Amygdala (tissue), 56 donors: Measurements from ENCODE around the gene GRIN1.
"Not testable (repeated sequence)": the region's sequence is repeated elsewhere in the genome, so short reads cannot be mapped to it uniquely, and the experiment has no call there.

ENCODE experiments used
- DNase-seq, 56 donors: peaks; one replicate each; lab custom pipeline; 2025; lab: John Stamatoyannopoulos, UW

Gene GRIN1

DNA sequence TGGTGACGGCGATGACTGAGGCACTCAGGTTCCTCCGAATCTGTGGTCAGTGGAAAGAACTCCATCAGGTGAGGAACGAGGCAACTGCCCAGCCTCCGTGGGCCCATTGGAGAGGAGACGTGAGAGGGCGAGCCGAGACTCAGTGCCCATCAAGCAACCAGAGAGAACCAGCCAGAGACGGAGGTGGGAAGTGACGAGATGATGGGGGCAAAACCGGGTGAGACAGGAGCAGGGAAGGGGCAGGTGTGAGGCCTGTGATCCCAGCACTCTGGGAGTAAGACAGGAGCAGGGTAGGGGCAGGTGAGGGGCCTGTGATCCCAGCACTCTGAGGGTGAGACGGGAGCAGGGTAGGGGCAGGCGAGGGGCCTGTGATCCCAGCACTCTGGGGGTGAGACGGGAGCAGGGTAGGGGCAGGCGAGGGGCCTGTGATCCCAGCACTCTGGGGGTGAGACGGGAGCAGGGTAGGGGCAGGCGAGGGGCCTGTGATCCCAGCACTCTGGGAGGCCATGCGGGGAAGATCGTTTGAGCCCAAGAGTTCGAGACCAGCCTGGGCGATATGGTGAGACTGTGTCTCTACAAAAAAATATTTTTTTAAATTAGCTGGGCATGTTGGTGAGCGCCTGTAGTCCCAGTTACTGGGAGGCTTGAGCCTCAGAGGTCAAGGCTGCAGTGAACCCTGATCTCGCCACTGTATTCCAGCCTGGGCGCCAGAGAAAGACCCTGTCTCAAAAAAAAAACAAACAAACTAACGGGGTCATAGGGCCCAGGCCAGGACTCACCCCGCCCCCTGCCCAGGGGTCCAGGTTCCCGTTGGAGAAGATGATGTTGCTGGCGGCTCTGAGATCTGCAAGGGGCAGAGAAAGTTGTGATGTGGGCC, 27.8 kb upstream of the GRIN1 start:
- DNase-seq = no peak

DNA sequence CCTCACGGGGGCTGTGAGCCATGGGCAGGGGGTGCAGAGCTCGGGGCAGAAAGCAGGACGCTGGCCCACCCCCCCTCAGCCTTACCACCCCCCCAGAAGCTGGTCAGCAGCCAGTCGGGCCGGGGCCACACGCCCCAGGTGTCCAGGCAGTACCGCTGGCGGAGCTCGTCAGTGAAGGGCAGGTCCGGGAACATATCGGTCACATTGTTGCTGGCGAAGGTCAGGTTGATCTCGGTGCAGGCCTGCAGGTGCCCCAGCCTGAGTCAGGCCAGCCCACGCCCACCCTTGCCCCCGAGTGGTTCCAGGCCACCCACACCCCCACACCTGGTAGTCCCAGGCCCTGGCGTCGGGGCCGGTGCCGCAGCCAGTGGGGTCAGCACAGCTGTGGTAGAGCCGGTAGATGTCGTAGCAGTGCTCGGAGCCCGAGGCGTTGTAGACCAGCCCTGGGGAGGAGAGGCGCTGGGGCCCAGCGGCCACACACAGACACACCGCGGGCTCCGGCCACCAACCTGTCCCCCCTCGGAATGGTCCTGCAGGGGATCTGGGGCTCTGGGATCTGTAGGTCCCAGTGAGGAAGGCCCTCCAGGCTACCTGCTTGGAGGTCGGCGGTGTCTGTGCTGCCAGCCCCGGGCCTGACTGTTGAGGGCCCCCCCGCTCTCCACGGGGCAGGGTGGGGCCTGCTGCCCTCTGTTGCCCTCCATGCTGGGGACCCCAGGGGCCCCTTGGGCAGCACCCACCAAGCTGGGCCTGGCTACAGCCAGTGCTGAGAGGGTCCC, 27.0 kb upstream of the GRIN1 start:
- no peak for DNase-seq

- no peak for DNase-seq
These were observed 26.2 kb upstream of the GRIN1 start for GRCh38 chr9:137112564-137113384.

DNA sequence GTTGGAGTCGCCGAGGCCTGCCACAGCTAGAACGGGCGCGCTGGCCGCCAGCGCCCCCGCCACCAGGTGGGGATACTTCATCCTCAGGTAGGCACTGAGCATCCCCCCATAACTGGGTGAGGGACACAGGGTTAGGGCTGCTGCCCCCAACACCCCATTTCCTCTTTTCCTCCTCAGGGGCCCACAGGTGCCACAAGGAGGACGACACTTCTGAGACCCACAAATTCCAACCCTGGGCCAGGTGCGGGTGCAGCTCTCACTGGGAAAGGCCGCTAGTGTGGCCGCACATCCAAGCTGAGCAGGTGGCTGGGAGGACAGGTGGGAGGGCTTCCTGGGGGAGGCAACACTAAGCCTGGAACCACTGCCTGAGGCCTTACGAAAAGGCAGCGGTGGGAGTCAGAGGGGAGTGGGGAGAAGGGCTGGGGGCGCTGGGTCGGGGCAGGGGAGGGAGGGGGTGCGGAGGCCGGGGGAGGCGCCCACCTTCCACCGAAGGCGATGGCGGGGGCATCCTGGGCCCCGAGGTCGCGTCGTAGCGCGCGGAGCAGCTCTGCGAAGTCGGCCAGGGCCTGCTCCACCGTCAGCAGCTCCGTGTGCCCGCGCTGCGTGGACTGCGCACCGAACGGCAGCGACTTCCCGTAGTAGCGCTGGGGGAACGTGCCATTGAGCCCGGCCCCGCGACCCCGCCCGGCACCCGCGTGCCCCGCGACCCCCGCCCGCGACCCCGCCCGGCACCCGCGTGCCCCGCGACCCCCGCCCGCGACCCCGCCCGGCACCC, 25.4 kb upstream of the GRIN1 start:
- no peak for DNase-seq

- no peak for DNase-seq
These were observed 24.7 kb upstream of the GRIN1 start for GRCh38 chr9:137114220-137114612.

DNA sequence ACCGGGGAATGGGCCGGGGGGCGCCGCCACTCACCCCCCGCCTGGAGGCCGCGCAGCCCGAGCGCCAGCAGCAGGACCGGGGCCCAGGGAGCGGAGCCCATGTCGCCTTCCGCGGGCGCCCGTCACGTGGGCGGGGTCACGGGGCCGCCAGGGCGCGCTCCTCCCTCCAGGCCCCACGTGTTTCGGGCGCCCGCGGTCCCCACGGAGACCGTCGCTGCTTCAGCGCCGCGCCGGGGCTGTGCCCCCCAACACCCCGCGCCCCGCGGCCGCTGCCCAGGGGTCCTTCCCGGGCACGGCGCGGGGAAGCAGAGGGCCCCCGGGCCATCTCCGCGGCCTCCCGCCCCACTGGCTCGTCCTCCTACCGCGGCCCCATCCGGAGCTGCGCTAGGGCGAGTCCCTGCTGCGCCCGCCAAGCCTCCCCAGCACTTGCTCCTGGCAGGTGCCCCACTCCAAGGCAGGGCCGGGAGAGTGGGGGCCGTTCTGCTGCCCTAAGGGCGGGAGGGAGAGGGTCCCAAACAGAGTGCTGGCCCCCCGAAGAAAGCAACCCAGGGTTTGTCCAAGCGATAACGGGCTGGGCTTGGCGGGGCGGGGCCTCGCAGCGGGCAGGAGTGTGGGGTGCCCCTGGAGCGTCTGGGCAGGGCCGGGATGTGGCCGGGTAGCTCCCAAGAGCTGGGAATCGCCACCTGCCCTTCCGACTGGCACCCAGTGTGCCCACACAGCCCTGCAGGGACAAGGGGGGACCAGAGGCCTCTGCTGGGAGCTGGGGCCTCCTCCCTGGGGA, 24.2 kb upstream of the GRIN1 start, which contains the start of gene DPP7:
DPP7 (minus strand) TSS at position 121 of the 781 bp plus-strand sequence; CDS start at position 101, 20 bp downstream.
- DNase-seq = peak in 47 of 56 donors; percentile 15 to 85 (median 54)

DNA sequence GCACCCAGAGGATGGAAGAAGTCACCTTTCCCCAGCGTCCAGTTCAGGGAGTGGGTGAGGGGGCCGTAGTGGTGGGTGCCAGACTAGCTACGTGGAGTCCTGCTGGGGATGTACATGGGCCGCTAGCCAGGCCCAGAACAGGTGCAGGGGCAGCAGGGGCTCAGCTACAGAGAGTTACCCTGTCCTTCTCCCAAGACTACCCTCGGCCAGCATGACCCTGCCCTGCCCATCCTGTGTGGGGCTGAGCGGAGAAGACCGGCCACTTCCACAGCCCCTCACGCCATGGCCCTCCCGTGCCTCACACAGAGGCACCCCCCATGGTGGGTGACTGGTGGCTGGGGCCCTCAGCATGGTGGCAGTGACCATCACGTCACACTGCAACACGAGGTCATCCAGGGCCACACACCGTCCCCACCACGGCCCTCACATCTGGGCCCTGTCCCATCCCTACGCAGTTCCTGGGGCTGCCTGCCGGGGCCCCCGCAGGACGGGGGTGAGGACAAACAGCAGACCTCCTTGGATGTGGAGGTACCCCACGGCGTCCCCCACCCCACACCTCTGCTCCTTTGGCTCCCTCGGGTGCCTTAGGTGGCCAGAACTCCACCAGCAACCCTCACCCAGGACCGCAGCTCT, 23.4 kb upstream of the GRIN1 start:
- DNase-seq = no peak

DNA sequence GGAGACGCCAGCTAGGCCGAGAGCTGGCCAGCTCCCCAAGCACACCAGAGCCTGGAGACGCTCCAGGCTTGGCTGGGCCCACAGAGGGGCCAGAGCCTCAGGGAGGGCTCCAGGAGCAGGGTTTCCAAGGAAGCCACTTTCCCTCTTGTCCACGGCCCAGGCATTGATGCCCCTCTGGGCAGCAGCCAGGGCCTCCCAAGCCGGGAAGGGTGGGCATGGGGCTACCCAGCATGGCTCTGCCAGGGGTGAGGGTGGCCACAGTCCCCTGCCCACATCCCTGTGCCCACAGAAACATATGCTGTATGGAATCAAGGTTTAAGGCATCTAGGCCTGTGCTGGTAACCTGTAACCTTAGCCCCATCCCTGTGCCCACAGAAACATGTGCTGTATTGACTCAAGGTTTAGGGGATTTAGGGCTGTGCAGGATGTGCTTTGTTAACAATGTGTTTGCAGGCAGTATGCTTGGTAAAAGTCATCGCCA, 22.9 kb upstream of the GRIN1 start:
- DNase-seq = no peak

DNA sequence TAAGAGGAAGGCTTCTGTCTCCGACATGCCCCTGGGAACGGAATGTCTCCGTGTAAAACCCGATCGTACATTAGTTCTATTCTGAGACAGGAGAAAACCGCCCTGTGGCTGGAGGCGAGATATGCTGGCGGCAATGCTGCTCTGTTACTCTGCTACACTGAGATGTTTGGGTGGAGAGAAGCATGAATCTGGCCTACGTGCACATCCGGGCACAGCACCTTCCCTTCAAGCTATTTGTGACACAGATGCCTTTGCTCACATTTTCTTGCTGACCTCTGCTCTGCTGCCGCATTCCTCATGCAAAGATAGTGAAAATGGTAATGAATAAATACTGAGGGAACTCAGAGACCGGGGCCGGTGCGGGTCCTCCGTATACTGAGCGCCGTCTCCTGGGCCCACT, 22.2 kb upstream of the GRIN1 start:
- DNase-seq = peak in 5 of 56 donors; percentile 13 to 31 (median 19)

- no peak for DNase-seq
These were observed 21.7 kb upstream of the GRIN1 start for GRCh38 chr9:137117269-137117731.

- DNase-seq = not testable (repeated sequence)
These were observed 20.8 kb upstream of the GRIN1 start for GRCh38 chr9:137118092-137118603.

GRCh38 chr9:137121927-137122795, 16.8 kb upstream of the GRIN1 start:
- not testable (repeated sequence) for DNase-seq

GRCh38 chr9:137122796-137123467, 16.0 kb upstream of the GRIN1 start:
- DNase-seq = not testable (repeated sequence)

DNA sequence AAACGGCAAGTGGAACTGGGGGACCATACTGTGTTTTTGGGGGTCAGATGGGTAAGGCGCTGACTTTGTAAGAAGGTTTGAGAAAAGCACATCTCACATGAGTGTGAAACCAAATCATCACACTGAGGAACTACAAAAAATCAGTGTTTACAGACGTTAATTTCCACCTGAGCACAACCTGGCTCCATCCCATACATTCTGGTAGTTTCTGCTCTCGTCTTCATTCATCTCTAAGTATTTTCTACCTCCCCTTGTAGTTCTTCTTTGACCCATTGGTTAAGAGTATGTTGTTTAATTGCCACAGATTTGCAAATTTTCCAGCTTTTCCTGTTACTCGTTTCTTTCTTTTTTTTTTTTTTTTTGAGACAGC, 15.5 kb upstream of the GRIN1 start:
- no peak for DNase-seq

DNA sequence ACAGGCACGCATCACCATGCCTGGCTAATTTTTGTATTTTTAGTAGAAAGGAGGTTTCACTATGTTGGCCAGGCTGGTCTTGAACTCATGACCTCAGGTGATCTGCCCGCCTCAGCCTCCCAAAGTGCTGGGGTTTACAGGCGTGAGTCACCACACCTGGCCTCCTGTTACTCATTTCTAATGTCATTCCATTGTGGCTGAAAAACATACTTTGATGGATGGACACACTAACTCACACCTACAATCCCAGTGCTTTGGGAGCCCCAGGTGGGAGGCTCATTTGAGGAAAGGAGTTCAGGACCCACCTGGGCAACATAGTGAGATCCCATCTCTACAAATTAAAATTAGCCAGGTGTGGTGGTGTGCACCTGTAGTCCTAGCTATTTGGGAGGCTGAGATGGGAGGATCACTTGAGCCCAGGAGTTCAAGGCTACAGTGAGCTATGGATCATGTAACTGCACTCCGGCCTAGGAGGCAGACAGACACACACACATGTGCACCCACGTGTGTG, 14.9 kb upstream of the GRIN1 start:
- not testable (repeated sequence) for DNase-seq

GRCh38 chr9:137126786-137127185, 12.2 kb upstream of the GRIN1 start:
- DNase-seq = no peak
